ENCODE measurements around the gene CBX4.
A peak's percentile ranks its signal among the peaks of the same experiment; 100 is the strongest.

Gene CBX4

GRCh38 chr17:79845601-79845949 is 6.3 kb upstream of the CBX4 start:
- peak; percentile 45 for DNase-seq (ENCODE audit: low read depth in 2 of 2)
- H3K4me3 ChIP-seq (replicated peaks in 1 of 2; ENCODE audit: low read depth in 2 of 2, low read length in 2 of 2): no peak overlapping the region
- TF ChIP-seq CTCF (IDR thresholded peaks at IDR 0.05; ENCODE audit: low read depth, low read length): no peak

- H3K4me3 ChIP-seq (replicated peaks in 1 of 2; ENCODE audit: low read depth in 2 of 2, low read length in 2 of 2): no peak overlapping the region
- TF ChIP-seq CTCF (IDR thresholded peaks at IDR 0.05; ENCODE audit: low read depth, low read length): peak; percentile 55
- peak; percentile 21 to 35 for DNase-seq (ENCODE audit: low read depth in 2 of 2)
Measured at GRCh38 chr17:79844869-79845600, 5.8 kb upstream of the CBX4 start.

- peak overlapping the region; percentile 44 to 46 for H3K4me3 ChIP-seq (replicated peaks in 1 of 2; ENCODE audit: low read depth in 2 of 2, low read length in 2 of 2)
- peak; percentile 70 to 79 for DNase-seq (ENCODE audit: low read depth in 2 of 2)
- TF ChIP-seq CTCF (IDR thresholded peaks at IDR 0.05; ENCODE audit: low read depth, low read length): no peak
Measured at GRCh38 chr17:79843816-79844800, 4.9 kb upstream of the CBX4 start.

- no peak for TF ChIP-seq CTCF (IDR thresholded peaks at IDR 0.05; ENCODE audit: low read depth, low read length)
- DNase-seq (ENCODE audit: low read depth in 2 of 2): no peak
- H3K4me3 ChIP-seq (replicated peaks in 1 of 2; ENCODE audit: low read depth in 2 of 2, low read length in 2 of 2): peak overlapping the region; percentile 44 to 46
Measured at GRCh38 chr17:79843474-79843815, 4.2 kb upstream of the CBX4 start.

GRCh38 chr17:79842656-79843473 is 3.6 kb upstream of the CBX4 start:
- no peak for TF ChIP-seq CTCF (IDR thresholded peaks at IDR 0.05; ENCODE audit: low read depth, low read length)
- DNase-seq (ENCODE audit: low read depth in 2 of 2): peak in 1 of 2 donors; percentile 17
- H3K4me3 ChIP-seq (replicated peaks in 1 of 2; ENCODE audit: low read depth in 2 of 2, low read length in 2 of 2): peak overlapping the region in 1 of 2 donors; percentile 46

- no peak overlapping the region for H3K4me3 ChIP-seq (replicated peaks in 1 of 2; ENCODE audit: low read depth in 2 of 2, low read length in 2 of 2)
- no peak for TF ChIP-seq CTCF (IDR thresholded peaks at IDR 0.05; ENCODE audit: low read depth, low read length)
- no peak for DNase-seq (ENCODE audit: low read depth in 2 of 2)
Measured at GRCh38 chr17:79842136-79842655, 3.0 kb upstream of the CBX4 start.

Data from cardiac fibroblast (primary cell).